DOHH2 (cell line): ENCODE results near the gene RAP1GAP.

Experiments
- H3F3A ChIP-seq: fragments of 200-600 bp; sonication (generic), shearing (Covaris generic); 2 replicates; pipeline ENCODE4 v1.6.0; 2016; ENCODE audit warnings: antibody characterized with exemption, mild to moderate bottlenecking; ENCODE audit not compliant: control insufficient read depth, insufficient read depth
- H3K27ac ChIP-seq: fragments of 200-600 bp; sonication (generic); 2 replicates; pipeline ENCODE4 v1.5.1; 2014; ENCODE audit warnings: low read depth, mild to moderate bottlenecking, low read length, moderate library complexity
- H3K27me3 ChIP-seq: fragments of 200-600 bp; sonication (generic); 2 replicates; pipeline ENCODE4 v1.6.1; 2014; ENCODE audit warnings: mild to moderate bottlenecking, low read length, mixed read lengths; ENCODE audit not compliant: control insufficient read depth
- H3K36me3 ChIP-seq: fragments of 200-600 bp; sonication (generic); 2 replicates; pipeline ENCODE4 v1.6.1; 2014; ENCODE audit warnings: mild to moderate bottlenecking, low read length, moderate library complexity, mixed read lengths; ENCODE audit not compliant: control insufficient read depth
- H3K4me1 ChIP-seq: fragments of 200-600 bp; sonication (generic); 2 replicates; pipeline ENCODE4 v1.6.1; 2014; ENCODE audit warnings: mild to moderate bottlenecking, low read length, mixed read lengths; ENCODE audit not compliant: control insufficient read depth
- H3K4me2 ChIP-seq: fragments of 200-600 bp; sonication (generic); 2 replicates; pipeline ENCODE4 v1.6.0; 2014; ENCODE audit warnings: mild to moderate bottlenecking, low read length, moderate library complexity
- H3K4me3 ChIP-seq: fragments of 200-600 bp; sonication (generic); 2 replicates; pipeline ENCODE4 v1.5.1; 2014; ENCODE audit warnings: mild to moderate bottlenecking, low read length, mixed read lengths
- H3K79me2 ChIP-seq: fragments of 200-600 bp; sonication (generic); 2 replicates; pipeline ENCODE4 v1.6.1; 2014; ENCODE audit warnings: mild to moderate bottlenecking, low read length, mixed read lengths; ENCODE audit not compliant: control insufficient read depth
- H3K9me2 ChIP-seq: fragments of 200-600 bp; sonication (generic); replicated peaks from 2 replicates; pipeline ENCODE4 v1.6.1; 2014; ENCODE audit warnings: mild to moderate bottlenecking, low read length, mixed read lengths; ENCODE audit not compliant: control insufficient read depth
- H3K9me3 ChIP-seq: fragments of 200-600 bp; sonication (generic); 2 replicates; pipeline ENCODE4 v1.6.1; 2014; ENCODE audit warnings: antibody characterized with exemption, low read length, mixed read lengths; ENCODE audit not compliant: control insufficient read depth, insufficient read depth
- H4K20me1 ChIP-seq: fragments of 200-600 bp; sonication (generic); 2 replicates; pipeline ENCODE4 v1.6.0; 2014; ENCODE audit warnings: low read depth, mild to moderate bottlenecking, antibody characterized with exemption, low read length, moderate library complexity; ENCODE audit not compliant: control insufficient read depth, insufficient read depth
- CTCF ChIP-seq: fragments of 200-600 bp; sonication (generic); IDR thresholded peaks from one replicate; pipeline ENCODE4 v1.5.1; 2014; ENCODE audit warnings: antibody characterized with exemption, mild to moderate bottlenecking, low read depth, low read length; ENCODE audit not compliant: poor library complexity, severe bottlenecking
- EZH2phosphoT487 ChIP-seq: fragments of 200-600 bp; sonication (generic); IDR thresholded peaks from 2 replicates; pipeline ENCODE4 v1.6.1; 2017; ENCODE audit warnings: borderline replicate concordance, mild to moderate bottlenecking, antibody characterized with exemption, low read length, moderate library complexity, mixed read lengths

Gene RAP1GAP

GRCh38 chr1:21666576-21667320 lies 2.4 kb downstream of the RAP1GAP start:
- Histone ChIP-seq H3K27ac (no peak overlapping the region), H3F3A (no peaks in the 10 kb centered on the region), H3K9me2 (no peaks in the 10 kb centered on the region), H3K4me1 (no peaks in the 10 kb centered on the region), H3K4me3 (no peak overlapping the region), H3K79me2 (no peaks in the 10 kb centered on the region), H3K36me3 (no peaks in the 10 kb centered on the region), H3K9me3 (no peaks in the 10 kb centered on the region), H3K27me3 (peaks cover 55% of the 10 kb centered on the region), H3K4me2 (no peak overlapping the region), H4K20me1 (no peaks in the 10 kb centered on the region)
- TF ChIP-seq EZH2phosphoT487: no peak
- no peak for TF ChIP-seq CTCF

- no peak overlapping the region for H3K27ac ChIP-seq
- H3K4me1 ChIP-seq: no peaks in the 10 kb centered on the region
- no peak for TF ChIP-seq EZH2phosphoT487
- H3K4me3 ChIP-seq: no peak overlapping the region
- peaks cover 54% of the 10 kb centered on the region for H3K27me3 ChIP-seq
- no peaks in the 10 kb centered on the region for H3F3A ChIP-seq
- no peaks in the 10 kb centered on the region for H4K20me1 ChIP-seq
- H3K9me3 ChIP-seq: no peaks in the 10 kb centered on the region
- H3K9me2 ChIP-seq: no peaks in the 10 kb centered on the region
- no peaks in the 10 kb centered on the region for H3K36me3 ChIP-seq
- no peak overlapping the region for H3K4me2 ChIP-seq
- H3K79me2 ChIP-seq: no peaks in the 10 kb centered on the region
These were observed 3.2 kb downstream of the RAP1GAP start for GRCh38 chr1:21665711-21666575.

GRCh38 chr1:21664806-21665588 lies 4.2 kb downstream of the RAP1GAP start:
- no peaks in the 10 kb centered on the region for H3K9me2 ChIP-seq

More at GRCh38 chr1:21664806-21665588, 4.2 kb downstream of the RAP1GAP start:
- no peaks in the 10 kb centered on the region for H4K20me1 ChIP-seq
- H3K36me3 ChIP-seq: no peaks in the 10 kb centered on the region
- TF ChIP-seq EZH2phosphoT487 (no peak), CTCF (no peak)
- H3K4me1 ChIP-seq: no peaks in the 10 kb centered on the region
- H3K27me3 ChIP-seq: peaks cover 44% of the 10 kb centered on the region
- no peaks in the 10 kb centered on the region for H3K79me2 ChIP-seq
- no peak overlapping the region for H3K4me3 ChIP-seq
- H3K27ac ChIP-seq: no peak overlapping the region
- no peaks in the 10 kb centered on the region for H3F3A ChIP-seq
- no peak overlapping the region for H3K4me2 ChIP-seq
- H3K9me3 ChIP-seq: no peaks in the 10 kb centered on the region
